Mucosa of rectum (tissue), 2 donors: ENCODE data around the gene OLFM1.

Source experiments
- H3K27ac ChIP-seq, 2 donors: one replicate each; pipeline ENCODE4 v1.7.0; 2013; ENCODE audit warnings: inconsistent platforms in 2 of 2, low read depth in 2 of 2, low read length in 2 of 2
- H3K27me3 ChIP-seq, 2 donors: one replicate each; pipeline ENCODE4 v1.7.0; 2013; ENCODE audit warnings: low read length in 2 of 2; ENCODE audit not compliant: control insufficient read depth in 2 of 2, insufficient read depth in 2 of 2
- H3K36me3 ChIP-seq, 2 donors: one replicate each; pipeline ENCODE4 v1.7.0; 2013; ENCODE audit warnings: low read length in 2 of 2; ENCODE audit not compliant: control insufficient read depth in 2 of 2, insufficient read depth in 2 of 2
- H3K4me1 ChIP-seq, 2 donors: one replicate each; pipeline ENCODE4 v1.7.0; 2013; ENCODE audit warnings: low read length in 2 of 2, mild to moderate bottlenecking in 1 of 2; ENCODE audit not compliant: control insufficient read depth in 2 of 2, insufficient read depth in 2 of 2
- H3K4me3 ChIP-seq, 2 donors: one replicate each; pipeline ENCODE4 v1.7.0; 2013; ENCODE audit warnings: low read length in 2 of 2
- H3K9ac ChIP-seq, 2 donors: one replicate each; pipeline ENCODE4 v1.7.0; 2013; ENCODE audit warnings: low read length in 2 of 2, low read depth in 1 of 2, mild to moderate bottlenecking in 1 of 2
- H3K9me3 ChIP-seq, 2 donors: one replicate each; pipeline ENCODE4 v1.7.0; 2013; ENCODE audit warnings: low read length in 2 of 2; ENCODE audit not compliant: control insufficient read depth in 2 of 2
- donor health status: healthy.
- donor health status: Normal muscosa, but diverticular disease.

OLFM1 gene

DNA sequence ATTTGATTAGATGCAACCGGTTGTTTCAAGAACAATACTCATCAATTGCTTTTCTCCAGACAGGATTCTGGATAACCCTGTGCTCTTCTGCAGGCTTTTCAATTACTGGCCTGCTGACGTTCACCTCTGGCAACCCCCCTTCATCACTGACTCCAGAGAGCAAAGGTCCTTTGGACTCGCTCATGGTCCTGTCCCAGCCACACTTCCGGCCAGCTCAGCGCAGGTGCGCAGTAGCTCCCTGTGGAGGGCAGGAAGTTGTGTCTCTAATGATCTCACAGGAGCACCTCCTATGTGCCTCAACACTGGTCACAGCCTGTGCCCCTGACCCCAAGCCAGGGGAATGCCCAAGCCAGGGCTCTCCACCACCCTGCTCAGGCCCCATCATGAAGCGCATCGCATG, 44.0 kb downstream of the OLFM1 start:
- Histone ChIP-seq H3K9ac (no peak overlapping the region), H3K27ac (no peak overlapping the region), H3K4me3 (no peak overlapping the region), H3K27me3 (no peaks in the 10 kb centered on the region), H3K9me3 (no peaks in the 10 kb centered on the region), H3K36me3 (no peaks in the 10 kb centered on the region), H3K4me1 (no peaks in the 10 kb centered on the region)

- Histone ChIP-seq H3K27ac (no peak overlapping the region), H3K4me3 (no peak overlapping the region), H3K9me3 (no peaks in the 10 kb centered on the region), H3K27me3 (no peaks in the 10 kb centered on the region), H3K4me1 (no peaks in the 10 kb centered on the region), H3K36me3 (no peaks in the 10 kb centered on the region), H3K9ac (no peak overlapping the region)
These were observed 44.5 kb downstream of the OLFM1 start for GRCh38 chr9:135132008-135132407.

DNA sequence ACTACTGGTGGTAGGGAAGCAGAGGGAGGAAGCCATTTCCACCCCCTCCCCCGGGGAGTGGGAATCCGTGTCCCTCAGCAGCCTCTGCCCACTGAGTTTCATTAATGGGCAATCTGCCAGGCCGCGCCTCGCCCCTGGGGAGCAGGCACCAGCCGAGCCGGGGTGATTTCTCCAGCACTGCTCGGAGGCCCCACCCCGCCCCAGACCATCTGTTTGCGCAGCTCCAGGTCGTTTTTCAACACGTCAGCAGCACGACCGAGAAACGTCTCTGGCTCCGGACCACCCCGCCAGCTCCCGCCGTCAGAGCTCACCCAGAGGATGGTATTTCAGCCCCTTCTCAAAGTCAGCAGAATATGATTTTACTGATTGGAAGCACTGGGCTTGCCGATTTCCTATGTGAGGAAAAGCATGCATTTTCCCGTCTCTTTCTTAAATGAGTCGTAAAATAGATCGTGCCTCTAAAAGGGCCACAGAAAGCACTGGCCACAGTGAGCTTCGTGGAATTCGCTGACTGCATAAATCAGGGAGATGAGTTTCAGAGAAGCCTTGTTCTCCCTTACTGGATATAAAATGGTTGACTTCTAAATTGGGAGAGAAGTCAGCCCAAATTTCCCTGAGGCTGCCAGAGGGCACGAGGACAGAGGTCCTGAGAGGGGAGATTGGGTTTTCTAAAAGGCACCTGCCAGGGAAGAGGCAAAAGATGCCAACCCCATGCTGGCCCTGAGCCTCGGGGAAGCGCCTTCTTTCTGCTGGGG, 47.0 kb downstream of the OLFM1 start:
- Histone ChIP-seq H3K9me3 (no peaks in the 10 kb centered on the region), H3K27me3 (peaks cover 0 to 3% of the 10 kb centered on the region in 2 donors), H3K27ac (no peak overlapping the region), H3K9ac (no peak overlapping the region), H3K4me1 (no peaks in the 10 kb centered on the region), H3K4me3 (no peak overlapping the region), H3K36me3 (no peaks in the 10 kb centered on the region)

DNA sequence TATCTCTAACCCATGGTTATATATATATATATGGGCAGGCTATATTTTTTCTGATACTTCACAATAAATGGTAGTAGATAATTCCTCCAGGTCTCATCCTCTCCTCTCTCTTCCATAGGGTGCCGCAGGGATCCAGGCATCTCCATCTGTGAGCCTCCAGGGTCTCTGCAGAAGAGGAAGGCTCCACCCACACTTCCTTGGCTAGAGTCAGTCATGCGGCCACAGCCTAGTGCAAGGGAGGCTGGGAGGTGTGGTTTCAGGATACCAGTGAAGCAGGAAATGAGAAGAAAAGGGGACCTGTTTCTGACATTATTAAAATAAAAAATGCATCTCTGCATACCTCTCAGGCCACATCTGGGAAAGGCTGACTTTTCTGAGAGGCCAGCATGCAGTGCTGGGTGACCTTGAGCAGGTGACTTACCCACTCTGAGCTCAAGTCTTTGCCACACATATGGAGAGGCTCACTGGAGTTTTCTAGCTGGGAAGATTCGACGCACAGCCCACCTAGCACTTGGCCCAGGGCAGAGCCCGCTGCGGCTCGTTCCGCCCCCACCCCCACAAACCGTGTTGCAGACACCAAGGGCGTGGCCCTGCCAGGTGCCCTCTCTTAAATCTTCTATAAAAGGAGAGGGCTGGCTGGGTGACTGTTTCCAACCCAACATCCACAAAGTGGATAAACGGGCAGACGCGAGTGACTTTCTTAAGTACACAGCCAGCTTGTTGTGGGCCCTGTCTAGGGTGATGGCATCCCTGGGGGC, 47.9 kb downstream of the OLFM1 start:
- no peak overlapping the region for H3K9ac ChIP-seq
- H3K27ac ChIP-seq = no peak overlapping the region
- H3K27me3 ChIP-seq = peaks cover 0 to 3% of the 10 kb centered on the region in 2 donors
- H3K36me3 ChIP-seq = no peaks in the 10 kb centered on the region
- no peak overlapping the region for H3K4me3 ChIP-seq
- no peaks in the 10 kb centered on the region for H3K4me1 ChIP-seq
- H3K9me3 ChIP-seq = no peaks in the 10 kb centered on the region

DNA sequence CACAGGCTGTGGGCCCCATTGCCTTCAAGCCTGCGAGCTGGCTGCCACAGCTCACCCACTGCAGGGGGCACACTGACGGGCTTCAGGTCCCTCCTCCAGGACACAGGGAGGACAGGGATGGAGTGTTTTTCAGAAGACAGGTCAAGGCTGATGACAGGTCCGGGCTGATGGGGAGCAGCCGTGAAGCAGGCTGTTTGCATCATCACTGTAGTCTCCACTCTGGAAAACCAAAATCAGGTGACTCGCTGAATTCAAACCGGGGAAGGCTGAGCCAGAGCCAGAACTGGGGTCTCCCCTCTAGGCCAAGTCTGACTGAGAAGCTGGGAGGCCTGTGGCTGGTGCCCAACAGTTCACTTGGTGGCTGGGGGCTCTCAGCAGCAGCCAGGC, 48.5 kb downstream of the OLFM1 start:
- Histone ChIP-seq H3K27me3 (peaks cover 0 to 3% of the 10 kb centered on the region in 2 donors), H3K4me1 (no peaks in the 10 kb centered on the region), H3K9ac (no peak overlapping the region), H3K9me3 (no peaks in the 10 kb centered on the region), H3K36me3 (no peaks in the 10 kb centered on the region), H3K27ac (no peak overlapping the region), H3K4me3 (no peak overlapping the region)

GRCh38 chr9:135136481-135136880, 49.0 kb downstream of the OLFM1 start:
- Histone ChIP-seq H3K4me1 (no peaks in the 10 kb centered on the region), H3K9me3 (no peaks in the 10 kb centered on the region), H3K9ac (no peak overlapping the region), H3K27me3 (peaks cover 0 to 3% of the 10 kb centered on the region in 2 donors), H3K4me3 (no peak overlapping the region), H3K36me3 (no peaks in the 10 kb centered on the region), H3K27ac (no peak overlapping the region)

GRCh38 chr9:135136991-135137832, 49.7 kb downstream of the OLFM1 start:
- H3K4me3 ChIP-seq = no peak overlapping the region
- H3K9ac ChIP-seq = no peak overlapping the region
- no peaks in the 10 kb centered on the region for H3K9me3 ChIP-seq
- H3K27ac ChIP-seq = no peak overlapping the region
- H3K36me3 ChIP-seq = no peaks in the 10 kb centered on the region
- H3K27me3 ChIP-seq = peaks cover 0 to 3% of the 10 kb centered on the region in 2 donors
- no peaks in the 10 kb centered on the region for H3K4me1 ChIP-seq

- Histone ChIP-seq H3K36me3 (no peaks in the 10 kb centered on the region), H3K4me3 (no peak overlapping the region), H3K9ac (no peak overlapping the region), H3K27me3 (peaks cover 0 to 3% of the 10 kb centered on the region in 2 donors), H3K9me3 (no peaks in the 10 kb centered on the region), H3K4me1 (no peaks in the 10 kb centered on the region), H3K27ac (no peak overlapping the region)
These were observed 50.8 kb downstream of the OLFM1 start for GRCh38 chr9:135138078-135138855.

DNA sequence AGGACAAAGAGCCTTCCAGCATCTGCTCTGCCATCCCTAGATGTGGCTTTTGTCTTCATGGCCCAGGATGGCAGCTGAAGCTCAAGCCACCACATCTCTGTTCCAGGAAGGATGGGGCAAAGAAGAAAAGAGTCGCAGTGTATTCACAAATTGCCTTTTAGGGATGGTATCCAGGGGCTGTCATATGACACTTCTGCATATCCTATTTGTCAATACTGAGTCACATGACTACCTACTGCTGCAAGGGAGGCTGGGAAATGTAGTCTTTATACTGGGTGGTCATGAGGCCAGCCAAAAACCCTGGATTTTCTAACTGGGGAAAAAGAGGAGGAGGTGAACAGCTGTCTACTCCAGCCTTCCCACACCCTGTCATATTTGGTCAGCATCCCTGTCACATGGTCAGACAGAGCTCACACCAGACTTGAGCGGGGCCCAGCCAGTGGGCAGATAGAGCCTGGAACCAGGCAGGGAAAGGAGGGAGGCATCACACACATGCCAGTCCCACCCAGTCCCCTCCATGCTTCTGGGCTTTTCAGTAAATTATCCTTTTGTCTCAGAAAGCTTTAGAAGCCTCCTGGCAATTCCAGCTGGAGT, 52.0 kb downstream of the OLFM1 start:
- no peak overlapping the region for H3K9ac ChIP-seq
- H3K27me3 ChIP-seq = peaks cover 0 to 3% of the 10 kb centered on the region in 2 donors
- no peak overlapping the region for H3K4me3 ChIP-seq
- no peak overlapping the region for H3K27ac ChIP-seq
- no peaks in the 10 kb centered on the region for H3K4me1 ChIP-seq
- H3K36me3 ChIP-seq = no peaks in the 10 kb centered on the region
- H3K9me3 ChIP-seq = no peaks in the 10 kb centered on the region
